Nephron (organoid): Measurements from ENCODE around the gene PHLDB3.
A peak's percentile ranks its signal among the peaks of the same experiment; 100 is the strongest.

ENCODE experiments used
- H3K27ac Mint-ChIP-seq, 3 experiments: 2 replicates each; pipeline ENCODE4 v1.8.0; 2020; ENCODE audit warnings: mixed read lengths in 3 of 3, mild to moderate bottlenecking in 2 of 3, moderate library complexity in 1 of 3
- H3K27me3 Mint-ChIP-seq: 2 replicates; pipeline ENCODE4 v1.8.0; 2021; ENCODE audit warnings: low read depth, mild to moderate bottlenecking, moderate library complexity, mixed read lengths
- H3K36me3 Mint-ChIP-seq: 2 replicates; pipeline ENCODE4 v1.8.0; 2020; ENCODE audit warnings: low read depth, mixed read lengths
- H3K4me1 Mint-ChIP-seq: 2 replicates; pipeline ENCODE4 v1.8.0; 2020; ENCODE audit warnings: mixed read lengths
- H3K4me3 Mint-ChIP-seq, 3 experiments: 2 replicates each; pipeline ENCODE4 v1.8.0; 2020; ENCODE audit warnings: mild to moderate bottlenecking in 3 of 3, mixed read lengths in 3 of 3, moderate library complexity in 2 of 3
- H3K9me3 Mint-ChIP-seq: 2 replicates; pipeline ENCODE4 v1.8.0; 2020; ENCODE audit warnings: mixed read lengths
- TF ChIP-seq, protein P1 (sequence below), 3 experiments: fragments of 200-600 bp; sonication (generic); IDR thresholded peaks; one replicate each; pipeline ENCODE4 v1.5.0; 2021; ENCODE audit warnings: antibody characterized with exemption in 3 of 3; ENCODE audit not compliant: unreplicated experiment in 3 of 3

The PHLDB3 gene

DNA sequence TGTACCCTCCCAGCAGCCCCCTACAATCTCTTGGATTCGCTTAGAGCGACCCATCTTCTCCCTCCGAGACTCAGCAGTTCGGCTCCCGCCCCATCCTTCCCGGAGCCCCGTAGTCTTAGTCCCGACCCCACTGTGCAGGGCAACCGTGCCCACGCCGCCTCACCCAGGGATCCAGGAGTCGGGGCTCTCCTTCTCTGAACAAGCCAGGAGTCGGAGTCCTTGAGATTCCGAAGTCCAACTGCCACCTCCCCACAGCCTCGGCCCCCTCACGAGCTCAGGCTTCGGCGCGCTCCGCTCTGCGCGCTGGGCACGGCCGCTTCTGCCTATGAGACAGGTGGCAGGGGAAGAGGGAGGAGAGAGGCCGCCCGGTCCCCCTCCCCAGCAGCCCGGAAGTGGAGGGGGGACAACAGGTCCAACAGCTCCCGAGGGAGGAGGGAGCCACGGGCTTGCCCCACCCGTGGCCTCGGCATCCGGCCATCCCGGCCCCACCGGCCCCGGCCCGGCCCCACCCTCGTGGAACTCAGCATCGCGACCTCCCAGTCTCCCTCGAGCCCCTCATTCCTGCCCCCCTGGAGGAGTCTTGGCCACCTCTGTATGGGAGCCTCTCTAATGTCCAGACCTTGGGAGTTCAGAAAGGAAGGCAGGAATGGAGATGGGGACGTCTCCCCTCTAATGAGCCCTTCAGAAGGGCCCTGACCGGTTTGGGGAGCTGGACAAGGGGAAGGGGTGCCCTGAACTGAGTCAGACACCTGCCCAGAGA is at the start of gene PHLDB3:
PHLDB3 (minus strand) TSS at position 321 of the 760 bp plus-strand sequence. CDS start 628 bp downstream, outside the sequence.
- Mint-ChIP-seq H3K9me3 (no peaks in the 10 kb centered on the region), H3K4me1 (peaks cover 31% of the 10 kb centered on the region), H3K27ac (peak within 1 kb of the TSS; percentile 77 to 93 (median 84)), H3K36me3 (peaks cover 16% of the 10 kb centered on the region), H3K4me3 (peak within 1 kb of the TSS; percentile 92 to 98 (median 92)), H3K27me3 (peaks cover 15% of the 10 kb centered on the region)
- TF ChIP-seq, protein P1, sequence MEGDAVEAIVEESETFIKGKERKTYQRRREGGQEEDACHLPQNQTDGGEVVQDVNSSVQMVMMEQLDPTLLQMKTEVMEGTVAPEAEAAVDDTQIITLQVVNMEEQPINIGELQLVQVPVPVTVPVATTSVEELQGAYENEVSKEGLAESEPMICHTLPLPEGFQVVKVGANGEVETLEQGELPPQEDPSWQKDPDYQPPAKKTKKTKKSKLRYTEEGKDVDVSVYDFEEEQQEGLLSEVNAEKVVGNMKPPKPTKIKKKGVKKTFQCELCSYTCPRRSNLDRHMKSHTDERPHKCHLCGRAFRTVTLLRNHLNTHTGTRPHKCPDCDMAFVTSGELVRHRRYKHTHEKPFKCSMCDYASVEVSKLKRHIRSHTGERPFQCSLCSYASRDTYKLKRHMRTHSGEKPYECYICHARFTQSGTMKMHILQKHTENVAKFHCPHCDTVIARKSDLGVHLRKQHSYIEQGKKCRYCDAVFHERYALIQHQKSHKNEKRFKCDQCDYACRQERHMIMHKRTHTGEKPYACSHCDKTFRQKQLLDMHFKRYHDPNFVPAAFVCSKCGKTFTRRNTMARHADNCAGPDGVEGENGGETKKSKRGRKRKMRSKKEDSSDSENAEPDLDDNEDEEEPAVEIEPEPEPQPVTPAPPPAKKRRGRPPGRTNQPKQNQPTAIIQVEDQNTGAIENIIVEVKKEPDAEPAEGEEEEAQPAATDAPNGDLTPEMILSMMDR (IDR thresholded peaks at IDR 0.05; ENCODE audit: unreplicated experiment in 3 of 3) = no peak

DNA sequence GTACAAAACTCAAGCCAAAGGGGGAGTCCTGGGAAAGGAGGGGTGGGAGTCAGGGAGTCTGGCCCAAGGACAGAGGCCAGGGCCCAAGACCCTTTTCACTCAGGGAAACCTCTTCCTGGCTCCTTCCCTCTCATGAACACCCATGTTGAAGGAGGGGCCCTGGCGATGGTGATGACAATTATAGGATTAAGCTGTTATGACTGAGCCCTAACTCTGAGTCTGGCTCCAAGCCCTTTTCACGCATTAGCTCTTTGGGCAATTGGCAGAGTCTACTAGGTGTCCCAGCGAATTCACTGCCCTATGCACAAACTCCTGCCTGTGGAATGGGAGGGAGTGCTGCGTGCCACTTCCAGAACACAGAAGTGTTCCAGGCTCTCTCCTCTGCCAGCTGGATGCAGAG is 49.1 kb upstream of the PHLDB3 start:
- H3K27ac Mint-ChIP-seq = peak overlapping the region in 1 of 3 experiments; percentile 38
- no peaks in the 10 kb centered on the region for H3K4me1 Mint-ChIP-seq
- H3K27me3 Mint-ChIP-seq = no peaks in the 10 kb centered on the region
- H3K9me3 Mint-ChIP-seq = no peaks in the 10 kb centered on the region
- TF ChIP-seq, protein P1 (IDR thresholded peaks at IDR 0.05; ENCODE audit: unreplicated experiment in 3 of 3) = no peak
- peaks cover 56% of the 10 kb centered on the region for H3K36me3 Mint-ChIP-seq
- no peak overlapping the region for H3K4me3 Mint-ChIP-seq

DNA sequence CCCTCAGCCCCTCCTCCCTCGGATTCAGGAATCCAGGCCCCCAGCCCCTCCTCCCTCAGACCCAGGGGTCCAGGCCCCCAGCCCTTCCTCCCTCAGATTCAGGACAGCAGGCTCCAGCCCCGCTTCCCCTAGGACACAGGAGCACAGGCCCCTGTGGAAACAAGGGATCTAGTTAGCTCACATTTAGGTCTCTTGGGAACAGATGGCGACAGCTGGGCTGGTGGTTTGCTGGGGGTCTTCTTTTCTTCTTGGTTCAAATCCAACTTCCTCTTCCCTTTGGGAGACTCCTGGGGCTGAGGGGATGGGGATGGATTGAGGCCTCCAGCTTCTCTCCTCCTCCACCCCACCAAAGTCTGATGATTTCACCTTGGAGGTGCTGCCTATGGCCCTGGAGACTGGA is 48.1 kb upstream of the PHLDB3 start:
- no peaks in the 10 kb centered on the region for H3K9me3 Mint-ChIP-seq
- no peaks in the 10 kb centered on the region for H3K27me3 Mint-ChIP-seq
- TF ChIP-seq, protein P1 (IDR thresholded peaks at IDR 0.05; ENCODE audit: unreplicated experiment in 3 of 3) = no peak
- H3K27ac Mint-ChIP-seq = no peak overlapping the region
- H3K36me3 Mint-ChIP-seq = peaks cover 56% of the 10 kb centered on the region
- H3K4me1 Mint-ChIP-seq = no peaks in the 10 kb centered on the region
- no peak overlapping the region for H3K4me3 Mint-ChIP-seq

DNA sequence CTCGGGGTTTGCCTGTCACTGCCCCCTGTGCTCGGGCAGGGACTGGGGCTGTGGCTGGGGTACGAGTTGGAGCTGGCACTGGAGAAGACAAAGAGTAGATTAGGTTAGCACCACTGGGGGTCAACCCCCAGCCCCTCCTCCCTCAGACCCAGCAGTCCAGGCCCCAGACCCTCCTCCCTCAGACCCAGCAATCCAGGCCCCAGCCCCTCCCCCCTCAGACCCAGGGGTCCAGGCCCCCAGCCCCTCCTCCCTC is 47.6 kb upstream of the PHLDB3 start:
- Mint-ChIP-seq H3K9me3 (no peaks in the 10 kb centered on the region), H3K27me3 (no peaks in the 10 kb centered on the region), H3K4me1 (no peaks in the 10 kb centered on the region), H3K4me3 (no peak overlapping the region), H3K27ac (no peak overlapping the region), H3K36me3 (peaks cover 52% of the 10 kb centered on the region)
- TF ChIP-seq, protein P1 (IDR thresholded peaks at IDR 0.05; ENCODE audit: unreplicated experiment in 3 of 3) = no peak

DNA sequence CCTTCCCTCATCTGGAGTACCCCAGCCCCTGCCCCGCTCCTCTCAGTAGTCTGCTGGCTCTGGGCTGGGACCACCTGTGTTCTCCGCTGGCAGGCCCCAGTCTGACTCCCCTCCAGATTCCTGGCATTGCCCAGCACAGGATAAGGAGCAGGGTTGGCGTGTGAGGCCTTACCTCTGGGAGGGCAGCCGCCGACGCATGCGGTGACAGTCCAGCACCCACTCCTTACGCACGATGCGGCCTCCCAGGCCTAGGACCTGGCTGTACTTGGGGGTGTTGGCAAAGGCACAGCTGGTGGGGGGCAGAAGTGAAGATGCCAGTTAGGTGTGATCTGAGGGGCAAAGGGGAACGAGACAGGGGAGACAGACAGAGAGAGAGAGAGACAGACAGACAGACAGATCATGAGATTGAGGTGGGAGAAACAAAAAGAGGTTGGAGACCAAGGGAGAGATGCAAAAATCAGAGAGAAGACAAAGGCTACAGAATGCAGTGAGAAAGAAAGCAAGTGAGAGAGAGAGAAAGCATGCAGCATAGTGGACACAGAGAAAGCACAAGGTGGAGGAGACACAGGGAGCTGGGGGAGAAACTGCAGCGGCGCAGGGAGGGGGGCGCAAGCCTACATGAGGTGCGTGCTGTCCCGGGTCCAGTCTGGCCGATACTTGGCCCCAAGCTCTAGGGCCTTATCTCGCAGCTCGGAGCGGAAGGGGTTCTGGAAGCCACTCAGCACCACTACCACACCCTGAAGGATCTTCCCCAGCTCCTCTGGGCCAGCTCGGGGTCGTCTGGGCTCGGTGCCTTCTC is 47.1 kb upstream of the PHLDB3 start:
- Mint-ChIP-seq H3K27ac (no peak overlapping the region), H3K9me3 (no peaks in the 10 kb centered on the region), H3K4me3 (no peak overlapping the region), H3K36me3 (peaks cover 52% of the 10 kb centered on the region), H3K27me3 (no peaks in the 10 kb centered on the region), H3K4me1 (no peaks in the 10 kb centered on the region)
- TF ChIP-seq, protein P1 (IDR thresholded peaks at IDR 0.05; ENCODE audit: unreplicated experiment in 3 of 3) = no peak
